Mesodermal cell (in vitro differentiated cells): Measurements from ENCODE around the gene GTPBP6.
"Not testable (repeated sequence)": the region's sequence is repeated elsewhere in the genome, so short reads cannot be mapped to it uniquely, and the experiment has no call there.

ENCODE experiments used
- H3K27ac ChIP-seq: 2 replicates; pipeline ENCODE4 v1.7.0; 2013; ENCODE audit warnings: mild to moderate bottlenecking, low read depth, low read length, moderate library complexity; ENCODE audit not compliant: severe bottlenecking
- H3K36me3 ChIP-seq: 2 replicates; pipeline ENCODE4 v1.7.1; 2013; ENCODE audit warnings: mild to moderate bottlenecking, low read length, moderate library complexity; ENCODE audit not compliant: control insufficient read depth, insufficient read depth
- H3K4me1 ChIP-seq: one replicate; pipeline ENCODE4 v1.7.1; 2013; ENCODE audit warnings: mild to moderate bottlenecking, low read length; ENCODE audit not compliant: insufficient read depth, control insufficient read depth, poor library complexity, severe bottlenecking
- H3K4me3 ChIP-seq: 2 replicates; pipeline ENCODE4 v1.7.0; 2013; ENCODE audit warnings: low read length, control low read depth, mild to moderate bottlenecking; ENCODE audit not compliant: insufficient read depth, poor library complexity, severe bottlenecking; ENCODE audit errors: extremely low read depth
- H3K9me3 ChIP-seq: 2 replicates; pipeline ENCODE4 v1.7.1; 2013; ENCODE audit warnings: mild to moderate bottlenecking, low read length, moderate library complexity; ENCODE audit not compliant: control insufficient read depth
- WGBS, 2 experiments: methylation state at CpG; one replicate each; pipeline ENCODE4 v1.1.5; 2013; ENCODE audit warnings: missing lambda C conversion rate in 2 of 2; ENCODE audit not compliant: insufficient coverage in 2 of 2; 5-methylcytosine and 5-hydroxymethylcytosine counted together

GTPBP6 gene

DNA sequence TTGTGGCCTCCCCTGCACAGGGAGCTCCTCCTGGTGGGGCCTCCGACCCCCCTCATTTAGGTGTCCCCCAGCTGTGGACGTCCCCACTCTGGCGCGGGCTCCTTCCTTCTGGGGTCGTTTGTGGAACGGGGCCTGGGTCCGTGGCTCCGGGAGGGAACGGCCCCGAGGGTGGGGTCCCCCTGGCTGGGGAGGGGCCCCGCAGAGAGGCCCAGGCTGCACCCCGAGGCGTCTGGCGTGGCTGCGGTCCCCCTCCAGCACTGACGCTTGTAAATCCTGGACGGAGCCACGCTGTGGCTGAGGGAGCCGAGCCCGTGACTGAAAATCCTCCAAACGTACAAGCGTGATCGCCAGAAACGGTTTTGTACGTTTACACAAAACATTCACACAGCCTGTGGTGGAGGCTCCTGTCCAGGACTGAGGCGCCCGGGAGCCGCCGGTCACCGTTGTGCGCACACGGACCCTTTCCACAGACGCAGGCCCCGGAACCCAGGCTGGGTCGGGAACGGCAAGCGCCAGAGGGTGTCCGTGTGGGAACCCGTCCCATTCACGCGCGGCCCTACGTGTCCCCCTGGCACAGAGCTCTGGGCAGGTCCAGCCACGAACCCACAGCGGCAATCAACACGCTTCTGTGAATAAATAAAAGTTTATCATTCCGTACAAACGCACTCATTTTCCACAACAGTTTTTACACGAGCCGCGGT, 15.2 kb upstream of the GTPBP6 start:
- peaks cover 14% of the 10 kb centered on the region for H3K4me1 ChIP-seq
- H3K36me3 ChIP-seq = peaks cover 52% of the 10 kb centered on the region
- no peaks in the 10 kb centered on the region for H3K9me3 ChIP-seq
- H3K4me3 ChIP-seq = no peak overlapping the region
- H3K27ac ChIP-seq = no peak overlapping the region
- WGBS, 2 experiments = 92 to 93% methylated on average over 47 to 49 of the region's 51 CpGs

- peaks cover 14% of the 10 kb centered on the region for H3K4me1 ChIP-seq
- H3K9me3 ChIP-seq = no peaks in the 10 kb centered on the region
- peaks cover 46% of the 10 kb centered on the region for H3K36me3 ChIP-seq
- 93 to 94% methylated on average over 29 to 30 of the region's 33 CpGs for WGBS, 2 experiments
- H3K4me3 ChIP-seq = no peak overlapping the region
- no peak overlapping the region for H3K27ac ChIP-seq
These were observed 14.5 kb upstream of the GTPBP6 start for GRCh38 chrX:332916-333610.

- Histone ChIP-seq H3K4me1 (peaks cover 14% of the 10 kb centered on the region), H3K36me3 (peaks cover 40% of the 10 kb centered on the region), H3K9me3 (no peaks in the 10 kb centered on the region), H3K4me3 (no peak overlapping the region), H3K27ac (no peak overlapping the region)
- 87 to 88% methylated on average over 16 to 19 of the region's 23 CpGs for WGBS, 2 experiments
These were observed 13.9 kb upstream of the GTPBP6 start for GRCh38 chrX:332496-332860.

DNA sequence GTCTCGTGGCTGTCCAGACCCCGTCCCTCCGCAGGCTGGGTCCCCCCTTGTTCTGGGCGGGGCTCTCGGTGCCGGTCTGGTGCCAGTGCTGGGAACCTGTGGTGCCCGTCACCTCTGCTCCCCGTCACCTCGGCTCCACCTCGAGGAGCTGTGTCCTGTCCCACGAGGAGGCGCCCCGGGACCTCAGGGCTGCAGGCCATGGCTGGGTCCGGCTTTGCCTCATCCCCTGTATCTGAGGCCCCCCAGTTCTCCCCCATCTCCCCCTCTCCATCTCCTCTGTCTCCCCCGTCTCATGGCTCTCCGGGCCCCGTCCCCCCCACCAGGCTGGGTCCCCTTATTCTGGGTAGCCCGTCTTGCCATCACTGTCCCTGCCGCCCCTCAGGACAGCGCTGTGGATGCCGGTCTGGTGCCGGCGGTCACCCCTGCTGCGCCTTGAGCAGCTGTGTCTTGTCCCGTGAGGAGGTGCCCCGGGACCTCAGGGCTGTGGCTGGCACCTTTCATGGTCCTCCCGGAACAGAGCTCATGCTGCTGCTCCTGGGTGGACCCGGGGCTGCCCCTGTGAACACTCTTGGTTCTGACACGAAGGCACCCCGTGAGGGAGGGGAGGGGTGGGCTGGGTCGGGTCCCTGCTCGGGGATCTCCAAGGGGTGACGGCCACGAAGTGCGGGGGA, 13.4 kb upstream of the GTPBP6 start:
- peaks cover 14% of the 10 kb centered on the region for H3K4me1 ChIP-seq
- WGBS, 2 experiments = 86 to 91% methylated on average over 19 to 29 of the region's 35 CpGs

DNA sequence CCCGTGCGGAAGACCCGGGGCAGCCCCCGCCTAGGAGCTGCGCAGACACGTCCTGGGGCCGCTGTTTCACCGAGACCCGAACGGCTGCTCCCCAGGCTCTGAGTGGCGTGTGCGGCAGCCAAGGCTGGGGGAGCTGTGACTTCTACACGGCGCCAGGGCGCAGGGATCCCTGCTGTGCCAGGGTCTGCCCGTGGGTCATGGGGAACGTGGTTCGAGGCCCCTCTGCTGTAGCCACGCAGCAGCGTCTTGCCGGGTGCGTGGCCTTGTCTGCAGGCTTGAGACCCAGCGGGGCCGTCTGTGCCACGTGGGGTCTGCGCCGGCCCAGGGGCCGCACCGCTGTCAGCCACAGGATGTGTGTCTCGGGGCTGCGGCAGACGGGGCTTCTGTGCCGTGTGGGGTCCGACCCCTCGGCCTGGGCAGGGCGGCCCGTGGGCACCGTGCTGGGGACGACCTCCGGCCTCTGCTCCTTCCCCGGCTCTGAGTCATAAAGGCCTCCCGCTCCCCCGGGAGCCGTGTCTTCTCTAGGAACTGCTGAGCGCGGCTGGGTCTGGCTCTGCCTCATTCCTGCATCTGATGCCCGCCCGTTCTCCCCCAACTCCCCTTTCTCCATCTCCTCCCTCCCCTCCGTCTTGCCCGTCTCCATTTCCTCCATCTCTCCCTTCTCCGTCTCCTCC, 12.7 kb upstream of the GTPBP6 start:
- H3K4me1 ChIP-seq = peaks cover 14% of the 10 kb centered on the region
- 67 to 70% methylated on average over 44 to 51 of the region's 51 CpGs for WGBS, 2 experiments
- no peaks in the 10 kb centered on the region for H3K9me3 ChIP-seq
- H3K27ac ChIP-seq = no peak overlapping the region
- H3K4me3 ChIP-seq = no peak overlapping the region
- H3K36me3 ChIP-seq = peaks cover 29% of the 10 kb centered on the region

More for the DNA sequence above, 13.4 kb upstream of the GTPBP6 start:
- no peaks in the 10 kb centered on the region for H3K9me3 ChIP-seq
- no peak overlapping the region for H3K4me3 ChIP-seq
- H3K27ac ChIP-seq = no peak overlapping the region
- peaks cover 36% of the 10 kb centered on the region for H3K36me3 ChIP-seq

GRCh38 chrX:330726-331150, 12.1 kb upstream of the GTPBP6 start:
- no peak overlapping the region for H3K4me3 ChIP-seq
- WGBS, 2 experiments = 87 to 89% methylated on average over 15 to 21 of the region's 28 CpGs
- peaks cover 24% of the 10 kb centered on the region for H3K36me3 ChIP-seq
- no peak overlapping the region for H3K27ac ChIP-seq
- H3K4me1 ChIP-seq = peaks cover 9% of the 10 kb centered on the region
- no peaks in the 10 kb centered on the region for H3K9me3 ChIP-seq

- H3K9me3 ChIP-seq, H3K4me3 ChIP-seq, H3K27ac ChIP-seq, H3K4me1 ChIP-seq: not testable (repeated sequence)
- 93 to 94% methylated on average over 28 of the region's 29 CpGs for WGBS, 2 experiments
- H3K36me3 ChIP-seq = peaks cover 19% of the 10 kb centered on the region
These were observed 11.6 kb upstream of the GTPBP6 start for GRCh38 chrX:330141-330725.

GRCh38 chrX:329291-329910, 10.8 kb upstream of the GTPBP6 start:
- 88 to 95% methylated on average over 10 to 18 of the region's 23 CpGs for WGBS, 2 experiments
- no peaks in the 10 kb centered on the region for H3K9me3 ChIP-seq
- no peak overlapping the region for H3K4me3 ChIP-seq
- H3K4me1 ChIP-seq = peaks cover 8% of the 10 kb centered on the region
- H3K36me3 ChIP-seq = peaks cover 13% of the 10 kb centered on the region
- H3K27ac ChIP-seq = no peak overlapping the region

GRCh38 chrX:327660-328126, 9.1 kb upstream of the GTPBP6 start:
- Histone ChIP-seq H3K4me1 (peaks cover 8% of the 10 kb centered on the region), H3K36me3 (peaks cover 3% of the 10 kb centered on the region), H3K9me3 (no peaks in the 10 kb centered on the region), H3K4me3 (no peak overlapping the region), H3K27ac (no peak overlapping the region)
- WGBS, 2 experiments = 93 to 95% methylated on average over 28 to 30 of the region's 33 CpGs

DNA sequence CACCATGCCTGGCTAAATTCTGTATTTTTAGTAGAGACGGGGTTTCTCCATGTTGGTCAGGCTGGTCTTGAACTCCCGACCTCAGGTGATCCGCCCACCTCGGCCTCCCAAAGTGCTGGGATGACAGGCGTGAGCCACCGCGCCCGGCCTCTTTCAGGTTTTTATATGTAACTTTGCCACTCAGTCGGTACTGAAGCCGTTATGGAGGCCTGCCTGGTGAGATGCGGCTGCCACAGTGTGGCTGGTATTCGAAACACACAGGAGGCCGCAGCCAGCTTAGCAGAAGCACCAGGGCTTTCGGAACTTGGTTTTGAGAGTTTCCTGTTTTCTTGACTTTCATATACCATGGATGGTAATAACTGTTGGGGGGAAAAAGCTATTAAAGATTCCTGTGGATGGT, 6.1 kb upstream of the GTPBP6 start:
- not testable (repeated sequence) for H3K36me3 ChIP-seq, H3K4me3 ChIP-seq, H3K9me3 ChIP-seq, H3K27ac ChIP-seq, H3K4me1 ChIP-seq
- 79 to 86% methylated on average over 13 to 14 of the region's 14 CpGs for WGBS, 2 experiments
